IPS-20b (cell line): Measurements from ENCODE around the gene EFNA2.

Experiments
- H3K27ac ChIP-seq: one replicate; pipeline ENCODE4 v1.5.1; 2013; ENCODE audit warnings: low read length
- H3K27me3 ChIP-seq: 2 replicates; pipeline ENCODE4 v1.6.1; 2013; ENCODE audit warnings: mild to moderate bottlenecking, low read length, inconsistent platforms; ENCODE audit not compliant: insufficient read depth
- H3K36me3 ChIP-seq: 2 replicates; pipeline ENCODE4 v1.6.1; 2013; ENCODE audit warnings: low read depth, mild to moderate bottlenecking, inconsistent platforms, low read length, moderate library complexity; ENCODE audit not compliant: insufficient read depth
- H3K4me1 ChIP-seq: 2 replicates; pipeline ENCODE4 v1.6.1; 2013; ENCODE audit warnings: mild to moderate bottlenecking, control low read depth, inconsistent platforms, low read length, moderate library complexity; ENCODE audit not compliant: insufficient read depth
- H3K4me3 ChIP-seq: 2 replicates; pipeline ENCODE4 v1.5.1; 2013; ENCODE audit warnings: mild to moderate bottlenecking, low read length, inconsistent platforms
- H3K9ac ChIP-seq: 2 replicates; pipeline ENCODE4 v1.6.1; 2013; ENCODE audit warnings: low read depth, mild to moderate bottlenecking, inconsistent platforms, low read length, moderate library complexity
- H3K9me3 ChIP-seq: 2 replicates; pipeline ENCODE4 v1.6.1; 2013; ENCODE audit warnings: mild to moderate bottlenecking, low read depth, low read length, inconsistent platforms; ENCODE audit not compliant: insufficient read depth

The EFNA2 gene

DNA sequence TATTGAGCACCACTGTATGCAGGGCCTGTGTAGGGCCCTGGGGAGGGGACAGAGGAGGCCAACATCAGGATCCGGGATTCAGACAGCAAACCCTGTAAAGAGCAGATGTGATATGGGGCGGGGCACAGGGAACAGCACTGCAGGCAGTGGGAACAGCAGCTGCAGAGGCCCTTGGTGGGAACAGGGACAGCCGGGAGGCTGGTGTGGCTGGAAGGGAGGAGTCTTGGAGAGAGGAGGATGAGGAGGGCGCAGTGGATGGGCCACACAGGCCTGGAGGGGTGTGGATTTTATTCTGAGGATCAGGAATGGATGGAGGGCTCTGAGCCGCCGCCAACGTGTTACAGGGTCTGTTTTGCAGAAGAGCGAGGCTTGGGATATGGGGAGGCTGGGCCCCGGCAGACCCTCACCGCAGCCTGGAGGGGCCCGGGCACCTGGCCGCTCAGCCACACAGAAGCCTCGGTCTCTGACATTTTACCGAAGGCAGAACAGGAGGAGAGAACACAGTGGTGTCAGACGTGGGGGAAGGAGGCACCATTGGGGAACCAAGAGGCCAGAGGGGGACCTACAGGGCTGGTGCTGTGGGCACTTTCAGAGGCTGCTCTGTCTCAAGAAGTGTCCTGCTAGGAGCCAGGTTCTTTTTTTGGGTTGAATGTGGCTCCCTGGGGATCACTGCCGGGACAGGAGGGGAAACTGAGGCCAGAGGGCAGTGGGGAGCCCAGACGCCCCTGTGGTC, 6.9 kb downstream of the EFNA2 start:
- H3K36me3 ChIP-seq, result no peaks in the 10 kb centered on the region
- H3K9ac ChIP-seq, result no peak overlapping the region
- no peak overlapping the region for H3K27ac ChIP-seq
- peaks cover 12% of the 10 kb centered on the region for H3K27me3 ChIP-seq
- no peak overlapping the region for H3K4me3 ChIP-seq
- H3K4me1 ChIP-seq, result no peaks in the 10 kb centered on the region
- no peaks in the 10 kb centered on the region for H3K9me3 ChIP-seq

DNA sequence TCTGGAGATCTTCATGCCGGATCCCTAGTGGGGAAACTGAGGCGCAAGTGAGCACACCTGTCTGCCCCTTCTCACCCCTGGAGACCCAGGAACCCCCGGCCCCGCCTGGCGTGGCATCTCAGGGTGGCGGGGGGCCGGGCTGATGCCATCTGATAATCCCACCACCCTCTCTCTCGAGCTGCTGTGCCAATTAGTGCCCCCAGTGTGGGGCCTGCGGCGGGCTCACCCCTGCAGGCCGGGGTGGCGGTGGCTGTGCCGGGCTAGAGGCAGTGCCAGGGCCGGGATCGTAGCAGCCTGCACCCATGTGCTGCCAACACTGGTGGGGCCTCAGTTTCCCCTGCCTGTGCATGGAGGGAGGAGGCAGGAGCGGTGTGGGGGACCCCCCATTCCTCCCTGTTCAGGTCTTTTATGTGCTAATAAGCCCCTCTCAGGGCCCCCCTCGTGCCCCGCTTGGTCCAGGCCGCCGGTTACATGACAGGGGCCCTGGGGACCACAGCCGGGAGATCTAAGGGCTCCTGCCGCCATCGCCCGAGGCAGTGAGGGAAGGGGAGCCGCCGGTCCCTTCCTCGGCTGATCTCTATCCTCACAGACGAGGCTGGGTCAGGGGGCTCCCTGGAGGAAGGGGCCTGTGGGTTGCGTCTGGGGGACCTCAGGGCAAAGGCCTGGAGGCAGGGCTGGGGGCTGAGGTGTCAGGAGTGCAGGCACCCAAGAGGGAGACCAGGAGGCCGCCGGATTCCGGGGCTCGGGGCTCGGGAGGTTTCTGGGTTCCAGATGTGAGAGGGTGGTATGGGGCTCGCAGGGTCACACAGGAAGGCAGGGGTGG, 8.3 kb downstream of the EFNA2 start:
- H3K27me3 ChIP-seq, result peaks cover 12% of the 10 kb centered on the region
- no peak overlapping the region for H3K4me3 ChIP-seq
- no peak overlapping the region for H3K27ac ChIP-seq
- H3K36me3 ChIP-seq, result no peaks in the 10 kb centered on the region
- no peaks in the 10 kb centered on the region for H3K9me3 ChIP-seq
- H3K9ac ChIP-seq, result no peak overlapping the region
- H3K4me1 ChIP-seq, result no peaks in the 10 kb centered on the region

- no peak overlapping the region for H3K27ac ChIP-seq
- no peak overlapping the region for H3K9ac ChIP-seq
- peaks cover 12% of the 10 kb centered on the region for H3K27me3 ChIP-seq
- H3K9me3 ChIP-seq, result no peaks in the 10 kb centered on the region
- no peak overlapping the region for H3K4me3 ChIP-seq
- H3K4me1 ChIP-seq, result no peaks in the 10 kb centered on the region
- H3K36me3 ChIP-seq, result no peaks in the 10 kb centered on the region
These were observed 9.0 kb downstream of the EFNA2 start for GRCh38 chr19:1294688-1295087.

DNA sequence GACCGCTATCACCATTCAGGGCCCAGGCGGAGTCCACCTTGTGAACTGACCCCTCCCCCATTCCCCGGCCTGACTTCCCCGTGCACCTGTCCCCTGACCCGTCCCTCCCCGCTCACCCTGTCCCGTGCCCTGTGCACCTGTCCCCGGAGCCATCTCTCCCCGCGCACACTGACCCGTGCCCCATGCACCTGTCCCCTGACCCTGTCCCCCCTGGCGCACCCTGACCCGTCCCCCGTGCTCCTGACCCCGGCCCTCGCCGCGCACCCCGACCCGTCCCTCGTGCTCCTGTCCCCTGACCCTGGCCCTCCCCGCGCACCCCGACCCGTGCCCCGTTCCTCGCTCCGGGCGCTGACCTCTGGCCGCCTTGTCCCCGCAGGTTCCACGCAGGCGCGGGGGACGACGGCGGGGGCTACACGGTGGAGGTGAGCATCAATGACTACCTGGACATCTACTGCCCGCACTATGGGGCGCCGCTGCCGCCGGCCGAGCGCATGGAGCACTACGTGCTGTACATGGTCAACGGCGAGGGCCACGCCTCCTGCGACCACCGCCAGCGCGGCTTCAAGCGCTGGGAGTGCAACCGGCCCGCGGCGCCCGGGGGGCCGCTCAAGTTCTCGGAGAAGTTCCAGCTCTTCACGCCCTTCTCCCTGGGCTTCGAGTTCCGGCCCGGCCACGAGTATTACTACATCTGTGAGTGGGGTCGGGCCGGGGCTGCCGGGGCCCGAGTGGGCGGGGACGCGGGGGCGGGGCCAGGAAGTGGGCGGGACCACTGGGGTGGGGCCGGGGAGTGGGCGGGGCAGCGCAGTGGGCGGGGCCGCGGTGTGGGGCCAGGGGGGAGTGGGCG, 9.7 kb downstream of the EFNA2 start:
- Histone ChIP-seq H3K36me3 (no peaks in the 10 kb centered on the region), H3K9me3 (no peaks in the 10 kb centered on the region), H3K9ac (no peak overlapping the region), H3K4me3 (peak overlapping the region; percentile 57; the same call in 1 of the 2 replicates), H3K27ac (no peak overlapping the region), H3K27me3 (peaks cover 12% of the 10 kb centered on the region), H3K4me1 (no peaks in the 10 kb centered on the region)

DNA sequence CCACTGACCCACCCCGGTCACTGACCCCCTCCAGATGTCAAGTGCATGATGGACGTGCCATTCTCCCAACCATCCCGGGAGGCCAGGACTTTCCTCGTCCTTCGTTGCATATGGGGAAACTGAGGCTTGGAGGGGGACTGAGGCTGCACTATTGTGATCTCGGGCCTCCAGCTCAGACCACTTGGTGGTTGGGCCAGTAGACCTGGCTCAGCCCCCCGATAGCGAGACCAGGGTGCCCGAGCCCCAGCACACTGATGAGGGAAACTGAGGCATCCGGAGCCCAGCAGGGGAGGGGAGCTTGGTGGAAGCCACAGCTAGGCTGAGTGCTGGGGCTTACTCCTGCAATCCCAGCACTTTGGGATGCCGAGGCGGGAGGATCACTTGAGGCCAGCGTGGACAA, 10.4 kb downstream of the EFNA2 start:
- Histone ChIP-seq H3K9me3 (no peaks in the 10 kb centered on the region), H3K9ac (no peak overlapping the region), H3K4me1 (no peaks in the 10 kb centered on the region), H3K27me3 (peaks cover 12% of the 10 kb centered on the region), H3K4me3 (no peak overlapping the region), H3K36me3 (no peaks in the 10 kb centered on the region), H3K27ac (no peak overlapping the region)

DNA sequence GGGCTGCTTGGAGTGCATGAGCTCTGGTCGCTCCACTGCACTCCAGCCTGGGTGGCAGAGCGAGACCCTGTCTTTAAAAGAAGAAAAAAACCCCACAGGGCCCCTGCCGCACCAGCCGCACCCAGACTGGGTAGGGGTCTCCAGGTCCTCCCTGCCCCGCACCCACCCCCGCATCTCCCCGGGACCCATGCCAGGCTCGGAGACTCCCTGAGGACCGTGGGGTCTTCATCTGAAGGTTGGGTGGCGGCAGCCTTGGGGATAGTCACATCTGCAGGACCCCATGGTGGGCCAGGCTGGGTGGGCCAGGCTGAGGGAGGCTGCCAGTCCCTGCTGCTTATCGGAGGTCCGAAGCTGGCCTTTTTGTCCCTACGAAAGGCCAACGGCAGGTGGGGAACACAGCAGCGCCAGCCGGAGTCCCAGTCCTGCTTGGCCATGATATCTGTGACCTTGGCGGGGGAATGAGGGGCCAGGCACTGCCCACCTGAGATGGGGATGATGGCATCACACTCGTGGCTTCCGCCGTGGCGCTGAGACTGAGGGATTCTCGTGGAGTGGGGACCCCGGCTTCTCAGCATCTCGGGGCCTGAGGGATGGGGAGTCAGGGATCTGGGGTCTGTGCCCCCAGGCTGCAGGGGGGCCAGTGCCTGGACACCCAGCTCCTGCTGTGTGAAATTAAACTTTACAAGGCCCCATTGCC, 11.1 kb downstream of the EFNA2 start:
- Histone ChIP-seq H3K4me3 (no peak overlapping the region), H3K36me3 (no peaks in the 10 kb centered on the region), H3K4me1 (no peaks in the 10 kb centered on the region), H3K27ac (no peak overlapping the region), H3K9ac (no peak overlapping the region), H3K27me3 (peaks cover 12% of the 10 kb centered on the region), H3K9me3 (no peaks in the 10 kb centered on the region)

GRCh38 chr19:1298235-1298634, 12.6 kb downstream of the EFNA2 start:
- H3K4me3 ChIP-seq, result no peak overlapping the region
- no peaks in the 10 kb centered on the region for H3K36me3 ChIP-seq
- H3K27ac ChIP-seq, result no peak overlapping the region
- H3K9me3 ChIP-seq, result no peaks in the 10 kb centered on the region
- H3K27me3 ChIP-seq, result peaks cover 12% of the 10 kb centered on the region
- H3K4me1 ChIP-seq, result no peaks in the 10 kb centered on the region
- no peak overlapping the region for H3K9ac ChIP-seq

GRCh38 chr19:1299801-1300200, 14.1 kb downstream of the EFNA2 start:
- H3K36me3 ChIP-seq, result no peaks in the 10 kb centered on the region
- H3K27ac ChIP-seq, result no peak overlapping the region
- H3K4me3 ChIP-seq, result no peak overlapping the region
- peaks cover 5% of the 10 kb centered on the region for H3K27me3 ChIP-seq
- H3K4me1 ChIP-seq, result no peaks in the 10 kb centered on the region
- no peaks in the 10 kb centered on the region for H3K9me3 ChIP-seq
- H3K9ac ChIP-seq, result no peak overlapping the region

- no peak overlapping the region for H3K9ac ChIP-seq
These were observed 15.2 kb downstream of the EFNA2 start for GRCh38 chr19:1300744-1301490.

GRCh38 chr19:1302533-1303239, 17.0 kb downstream of the EFNA2 start:
- H3K4me1 ChIP-seq, result no peaks in the 10 kb centered on the region
- H3K27ac ChIP-seq, result no peak overlapping the region
- H3K4me3 ChIP-seq, result no peak overlapping the region
- H3K36me3 ChIP-seq, result no peaks in the 10 kb centered on the region
- no peak overlapping the region for H3K9ac ChIP-seq
- no peaks in the 10 kb centered on the region for H3K27me3 ChIP-seq
- no peaks in the 10 kb centered on the region for H3K9me3 ChIP-seq

More at GRCh38 chr19:1300744-1301490, 15.2 kb downstream of the EFNA2 start:
- Histone ChIP-seq H3K9me3 (no peaks in the 10 kb centered on the region), H3K4me3 (no peak overlapping the region), H3K36me3 (no peaks in the 10 kb centered on the region), H3K27ac (no peak overlapping the region), H3K4me1 (no peaks in the 10 kb centered on the region), H3K27me3 (no peaks in the 10 kb centered on the region)
